Breast epithelium (tissue), 3 donors: ENCODE results near the gene PROX2.

Source experiments
- POLR2A ChIP-seq: fragments of 450-650 bp; IDR thresholded peaks from one replicate; pipeline ENCODE4 v1.6.1; 2016; ENCODE audit warnings: antibody characterized with exemption, mild to moderate bottlenecking, moderate library complexity
- POLR2AphosphoS5 ChIP-seq, 3 donors: sonication (generic); formaldehyde crosslinking; IDR thresholded peaks; one replicate each; pipeline ENCODE4 v1.6.1; 2017; ENCODE audit warnings: antibody characterized with exemption in 3 of 3
- TF ChIP-seq, protein P1 (sequence below), 3 donors: fragments of 450-650 bp; IDR thresholded peaks; one replicate each; pipeline ENCODE4 v1.5.1; 2016 to 2017; ENCODE audit warnings: antibody characterized with exemption in 3 of 3, mild to moderate bottlenecking in 3 of 3, moderate library complexity in 3 of 3

DNA sequence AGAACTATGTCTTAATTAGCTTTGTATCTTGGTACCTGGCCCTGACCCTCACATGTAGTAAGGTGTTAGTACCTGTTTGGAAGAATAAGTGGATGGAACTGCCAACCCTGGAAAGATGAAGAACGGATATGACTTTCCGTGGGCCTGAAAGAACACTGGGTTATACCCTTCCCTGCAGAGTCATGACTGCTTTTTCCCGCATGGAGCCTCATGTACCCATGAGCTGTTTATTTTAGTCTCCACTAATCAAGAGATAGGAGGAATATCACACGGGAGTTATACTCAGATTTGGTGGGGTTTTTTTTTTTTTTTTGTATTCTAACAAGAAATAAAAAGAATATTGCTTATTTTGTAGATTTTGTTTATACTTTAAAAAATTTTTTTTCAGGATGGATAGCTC, 21.7 kb upstream of the PROX2 start:
- TF ChIP-seq, protein P1, sequence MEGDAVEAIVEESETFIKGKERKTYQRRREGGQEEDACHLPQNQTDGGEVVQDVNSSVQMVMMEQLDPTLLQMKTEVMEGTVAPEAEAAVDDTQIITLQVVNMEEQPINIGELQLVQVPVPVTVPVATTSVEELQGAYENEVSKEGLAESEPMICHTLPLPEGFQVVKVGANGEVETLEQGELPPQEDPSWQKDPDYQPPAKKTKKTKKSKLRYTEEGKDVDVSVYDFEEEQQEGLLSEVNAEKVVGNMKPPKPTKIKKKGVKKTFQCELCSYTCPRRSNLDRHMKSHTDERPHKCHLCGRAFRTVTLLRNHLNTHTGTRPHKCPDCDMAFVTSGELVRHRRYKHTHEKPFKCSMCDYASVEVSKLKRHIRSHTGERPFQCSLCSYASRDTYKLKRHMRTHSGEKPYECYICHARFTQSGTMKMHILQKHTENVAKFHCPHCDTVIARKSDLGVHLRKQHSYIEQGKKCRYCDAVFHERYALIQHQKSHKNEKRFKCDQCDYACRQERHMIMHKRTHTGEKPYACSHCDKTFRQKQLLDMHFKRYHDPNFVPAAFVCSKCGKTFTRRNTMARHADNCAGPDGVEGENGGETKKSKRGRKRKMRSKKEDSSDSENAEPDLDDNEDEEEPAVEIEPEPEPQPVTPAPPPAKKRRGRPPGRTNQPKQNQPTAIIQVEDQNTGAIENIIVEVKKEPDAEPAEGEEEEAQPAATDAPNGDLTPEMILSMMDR (IDR thresholded peaks at IDR 0.05), result no peak
- TF ChIP-seq POLR2A (no peak), POLR2AphosphoS5 (IDR thresholded peaks at IDR 0.05) (no peak)
